ENCODE results near the gene IQGAP2.

- TF ChIP-seq POLR2A (IDR thresholded peaks at IDR 0.05) (no peak), CTCF (IDR thresholded peaks at IDR 0.05) (no peak), POLR2AphosphoS5 (IDR thresholded peaks at IDR 0.05) (no peak)
Measured at GRCh38 chr5:76717222-76718083, 314.4 kb downstream of the IQGAP2 start.
